ENCODE results near the gene CEP57.

- TF ChIP-seq POLR2A (IDR thresholded peaks at IDR 0.05) = no peak
- TF ChIP-seq CTCF (IDR thresholded peaks at IDR 0.05 in 4 of 5, conservative IDR thresholded peaks at IDR 0.05 in 1 of 5) = no peak
Observed at GRCh38 chr11:95802806-95803205, 12.5 kb downstream of the CEP57 start.
